Coronary artery (tissue), 2 donors: ENCODE data around the gene ESYT2.

Experiments used
- DNase-seq: peaks from one replicate; pipeline ENCODE4 v3.0.0-alpha.2; 2017; ENCODE audit warnings: low spot score
- H3K27ac ChIP-seq, 2 donors: fragments of 200-600 bp; sonication (generic); one replicate each; pipeline ENCODE4 v1.5.1; 2016 to 2019
- H3K4me3 ChIP-seq: fragments of 200-600 bp; sonication (generic); 2 replicates; pipeline ENCODE4 v1.5.1; 2016; ENCODE audit warnings: mild to moderate bottlenecking, moderate library complexity
- TF ChIP-seq, protein P1 (sequence below): fragments of 200-600 bp; sonication (generic); IDR thresholded peaks from one replicate; pipeline ENCODE4 v1.5.1; 2019; ENCODE audit warnings: antibody characterized with exemption

ESYT2 gene

DNA sequence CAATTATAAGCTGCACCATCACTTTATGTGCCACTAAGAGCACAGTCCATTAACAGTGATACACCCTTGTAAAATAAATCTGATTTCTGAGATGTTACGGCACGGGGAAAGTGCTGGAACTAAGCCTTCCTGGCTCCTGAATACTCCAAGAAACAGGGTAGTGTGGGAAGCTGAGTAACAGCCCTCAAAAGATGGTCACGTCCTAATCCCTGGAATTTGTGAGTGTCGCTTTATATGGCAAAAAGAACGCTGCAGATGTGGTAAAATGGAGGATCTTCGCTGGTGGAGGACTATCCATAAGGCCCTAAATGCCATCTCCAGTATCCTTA, 13.5 kb downstream of the ESYT2 start:
- Histone ChIP-seq H3K27ac (peak overlapping the region; percentile 69 to 97), H3K4me3 (peak overlapping the region; percentile 7)
- DNase-seq: no peak
- TF ChIP-seq, protein P1, sequence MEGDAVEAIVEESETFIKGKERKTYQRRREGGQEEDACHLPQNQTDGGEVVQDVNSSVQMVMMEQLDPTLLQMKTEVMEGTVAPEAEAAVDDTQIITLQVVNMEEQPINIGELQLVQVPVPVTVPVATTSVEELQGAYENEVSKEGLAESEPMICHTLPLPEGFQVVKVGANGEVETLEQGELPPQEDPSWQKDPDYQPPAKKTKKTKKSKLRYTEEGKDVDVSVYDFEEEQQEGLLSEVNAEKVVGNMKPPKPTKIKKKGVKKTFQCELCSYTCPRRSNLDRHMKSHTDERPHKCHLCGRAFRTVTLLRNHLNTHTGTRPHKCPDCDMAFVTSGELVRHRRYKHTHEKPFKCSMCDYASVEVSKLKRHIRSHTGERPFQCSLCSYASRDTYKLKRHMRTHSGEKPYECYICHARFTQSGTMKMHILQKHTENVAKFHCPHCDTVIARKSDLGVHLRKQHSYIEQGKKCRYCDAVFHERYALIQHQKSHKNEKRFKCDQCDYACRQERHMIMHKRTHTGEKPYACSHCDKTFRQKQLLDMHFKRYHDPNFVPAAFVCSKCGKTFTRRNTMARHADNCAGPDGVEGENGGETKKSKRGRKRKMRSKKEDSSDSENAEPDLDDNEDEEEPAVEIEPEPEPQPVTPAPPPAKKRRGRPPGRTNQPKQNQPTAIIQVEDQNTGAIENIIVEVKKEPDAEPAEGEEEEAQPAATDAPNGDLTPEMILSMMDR: no peak

DNA sequence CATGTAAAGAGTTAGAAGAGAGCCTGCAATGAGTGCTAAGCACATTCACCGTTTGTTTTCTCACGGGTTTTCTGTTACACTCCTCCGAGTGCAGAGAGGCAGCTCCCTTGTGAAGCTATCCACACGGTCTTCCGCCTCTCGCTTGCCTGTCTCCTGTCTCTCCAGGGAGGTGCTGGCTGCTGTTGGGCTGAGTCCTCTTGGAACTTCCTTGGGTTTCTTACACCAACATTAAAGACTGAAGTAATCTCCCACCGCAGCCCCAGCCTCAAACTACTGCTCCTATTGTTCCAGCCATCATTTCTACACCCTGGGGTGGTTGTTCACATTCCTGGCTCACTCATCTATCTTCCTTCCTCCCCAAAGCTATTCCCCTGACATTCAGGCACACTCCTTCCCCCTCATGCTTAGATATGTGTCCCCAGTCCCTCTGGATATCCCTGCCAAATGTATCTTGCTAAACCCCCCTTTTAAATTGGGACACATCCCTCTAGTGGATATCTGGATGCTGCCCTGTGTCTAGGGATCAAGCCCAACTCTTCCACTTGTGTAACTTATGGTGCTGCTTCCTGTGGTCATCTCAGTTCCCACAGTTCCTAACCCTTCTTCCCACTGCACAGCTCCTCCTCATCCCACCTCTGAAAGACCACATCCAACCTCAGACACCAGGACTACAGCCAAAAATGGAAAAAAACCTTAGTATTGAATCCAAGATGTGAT, 14.1 kb downstream of the ESYT2 start:
- H3K4me3 ChIP-seq: no peak overlapping the region
- TF ChIP-seq, protein P1: no peak
- no peak for DNase-seq
- peak overlapping the region; percentile 69 to 97 for H3K27ac ChIP-seq

DNA sequence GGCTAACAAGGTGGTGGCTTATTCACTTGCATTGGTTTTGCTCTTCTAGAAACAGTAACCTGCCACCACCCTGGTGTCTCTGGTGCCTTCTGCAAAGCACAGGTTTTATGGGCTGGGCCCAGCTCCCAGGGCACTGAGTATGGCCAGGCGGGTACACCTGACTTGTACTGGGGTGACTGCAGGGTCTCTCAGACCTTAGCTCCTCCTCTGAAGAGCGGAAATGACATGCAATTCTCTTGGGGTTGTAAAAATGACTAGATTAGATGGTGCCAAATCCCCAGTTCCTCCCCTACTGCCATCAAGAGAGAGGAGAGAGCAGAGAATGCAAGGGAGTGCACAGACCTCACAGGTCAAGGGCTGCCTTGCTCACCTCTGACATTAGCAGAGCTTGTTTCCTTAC, 14.7 kb downstream of the ESYT2 start:
- DNase-seq: no peak
- H3K27ac ChIP-seq: peak overlapping the region; percentile 22 to 97
- H3K4me3 ChIP-seq: no peak overlapping the region
- TF ChIP-seq, protein P1: no peak

DNA sequence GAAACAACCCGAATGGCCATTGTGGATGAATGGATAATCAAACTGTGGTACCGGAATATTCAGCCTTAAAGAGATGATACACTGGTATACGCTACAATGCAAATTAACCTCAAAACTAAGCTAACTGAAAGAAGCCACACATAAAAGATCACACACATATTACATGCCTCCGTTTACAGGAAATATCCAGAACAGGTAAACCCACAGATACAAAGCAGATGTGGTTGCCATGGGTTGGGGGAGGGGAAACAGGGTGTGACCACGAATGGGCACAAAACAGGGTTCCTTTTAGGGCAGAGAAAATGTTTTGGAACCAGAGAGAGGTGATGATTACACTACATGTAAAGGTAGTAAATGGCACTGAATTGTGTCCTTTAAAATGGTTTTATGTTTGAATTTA, 16.6 kb downstream of the ESYT2 start:
- TF ChIP-seq, protein P1: no peak
- Histone ChIP-seq H3K27ac (peak overlapping the region; percentile 72 to 98), H3K4me3 (no peak overlapping the region)
- no peak for DNase-seq

DNA sequence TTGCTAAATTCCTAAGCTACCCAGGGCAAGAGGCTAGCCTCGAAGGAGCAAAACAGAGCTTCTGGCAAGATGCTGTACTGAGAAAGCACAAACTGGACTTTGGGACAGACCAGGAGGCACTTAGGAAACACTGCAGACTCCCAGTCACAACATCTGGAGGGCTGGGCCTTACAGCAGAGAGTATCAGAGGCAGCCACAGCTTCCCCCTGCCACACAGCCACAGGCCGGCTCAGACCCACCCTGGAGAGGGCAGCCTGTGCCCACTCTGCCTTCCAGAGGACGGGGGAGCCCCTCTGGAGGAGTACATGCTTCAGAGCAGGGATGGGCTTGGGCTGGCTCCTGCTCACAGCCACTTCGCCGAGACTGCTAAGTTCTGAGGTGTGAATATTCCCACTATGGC, 17.4 kb downstream of the ESYT2 start:
- TF ChIP-seq, protein P1: no peak
- DNase-seq: no peak
- H3K4me3 ChIP-seq: peak overlapping the region; percentile 50
- peak overlapping the region; percentile 72 to 98 for H3K27ac ChIP-seq

DNA sequence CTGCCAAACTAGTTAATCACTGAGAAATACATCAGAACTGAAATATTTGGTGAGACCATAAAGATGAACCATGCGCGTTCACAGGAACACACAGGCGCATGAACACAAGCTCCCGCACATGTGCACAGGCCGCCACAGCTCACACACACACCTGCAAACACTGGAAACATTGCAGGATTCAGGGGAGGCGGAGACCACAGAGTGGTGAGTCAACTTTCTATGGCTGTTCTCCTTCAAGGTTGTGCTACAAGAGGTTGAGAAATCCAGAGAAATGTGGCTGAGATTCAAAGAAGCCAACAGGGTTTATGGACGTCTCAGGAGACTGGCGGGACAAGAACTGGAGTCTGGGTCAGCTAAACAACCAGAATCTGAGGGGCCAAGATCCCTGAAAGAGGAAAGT, 17.8 kb downstream of the ESYT2 start:
- Histone ChIP-seq H3K27ac (peak overlapping the region; percentile 72 to 98), H3K4me3 (no peak overlapping the region)
- TF ChIP-seq, protein P1: no peak
- DNase-seq: no peak

DNA sequence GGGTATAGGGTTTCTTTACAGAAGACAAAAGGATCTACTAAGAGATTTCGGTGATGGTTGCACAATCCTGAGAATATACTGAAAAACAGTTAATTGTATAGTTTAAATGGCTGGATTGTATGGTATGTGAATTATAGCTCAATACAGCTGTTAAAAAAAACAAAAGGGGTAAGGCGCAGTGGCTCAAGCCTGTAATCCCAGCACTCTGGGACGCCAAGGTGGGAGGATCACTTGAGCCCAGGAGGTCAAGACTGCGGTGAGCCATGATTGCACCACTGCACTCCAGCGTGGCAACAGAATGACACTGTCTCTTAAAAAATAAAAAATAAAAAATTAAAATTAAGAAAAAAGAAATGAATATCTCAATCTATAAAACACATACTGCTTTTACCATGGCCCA, 18.5 kb downstream of the ESYT2 start:
- peak overlapping the region; percentile 72 to 98 for H3K27ac ChIP-seq
- TF ChIP-seq, protein P1: no peak
- H3K4me3 ChIP-seq: no peak overlapping the region
- DNase-seq: no peak
